GM06990 (cell line): ENCODE data around the gene GANC.
"Not testable (repeated sequence)": the region's sequence is repeated elsewhere in the genome, so short reads cannot be mapped to it uniquely, and the experiment has no call there.

Experiments
- DNase-seq: peaks from one replicate; pipeline ENCODE4 v3.0.0-alpha.2; 2011; ENCODE audit not compliant: insufficient read length; ENCODE audit errors: extremely low read depth
- H3K27me3 ChIP-seq: replicated peaks from 2 replicates; pipeline ENCODE4 v1.6.0; 2011; ENCODE audit warnings: low read length; ENCODE audit not compliant: control insufficient read depth, insufficient read depth
- H3K36me3 ChIP-seq: 2 replicates; pipeline ENCODE4 v1.5.1; 2011; ENCODE audit warnings: low read length; ENCODE audit not compliant: control insufficient read depth, insufficient read depth
- H3K4me3 ChIP-seq: replicated peaks from 2 replicates; pipeline ENCODE4 v1.5.1; 2011; ENCODE audit warnings: low read depth, mild to moderate bottlenecking, control low read depth, low read length
- TF ChIP-seq, protein P1 (sequence below): IDR thresholded peaks from 2 replicates; pipeline ENCODE4 v1.5.1; 2011; ENCODE audit warnings: low read length, control low read depth, mild to moderate bottlenecking, inconsistent platforms; ENCODE audit not compliant: insufficient read depth, poor library complexity, severe bottlenecking

The GANC gene

DNA sequence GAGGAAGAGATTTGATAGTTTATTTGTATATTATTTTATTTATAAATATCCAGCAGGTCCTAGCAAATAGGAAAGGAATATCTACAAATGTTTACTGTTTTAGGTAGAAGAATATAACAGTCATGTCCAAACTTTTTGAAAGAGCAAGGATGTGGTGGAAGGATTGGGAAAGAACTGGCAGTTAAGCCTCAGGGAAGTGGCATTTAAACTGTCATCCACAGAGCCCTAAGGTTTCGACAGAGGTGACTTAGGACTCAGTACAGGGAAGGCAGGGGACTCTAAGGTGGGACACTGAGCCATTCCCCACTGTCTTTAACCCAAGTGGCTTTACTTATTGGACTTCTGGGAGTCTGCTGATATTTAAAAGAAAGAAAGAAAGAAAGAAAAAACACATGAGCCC lies 12.0 kb downstream of the GANC start:
- Histone ChIP-seq H3K27me3 (no peaks in the 10 kb centered on the region), H3K4me3 (no peak overlapping the region), H3K36me3 (peaks cover 6% of the 10 kb centered on the region)
- TF ChIP-seq, protein P1, sequence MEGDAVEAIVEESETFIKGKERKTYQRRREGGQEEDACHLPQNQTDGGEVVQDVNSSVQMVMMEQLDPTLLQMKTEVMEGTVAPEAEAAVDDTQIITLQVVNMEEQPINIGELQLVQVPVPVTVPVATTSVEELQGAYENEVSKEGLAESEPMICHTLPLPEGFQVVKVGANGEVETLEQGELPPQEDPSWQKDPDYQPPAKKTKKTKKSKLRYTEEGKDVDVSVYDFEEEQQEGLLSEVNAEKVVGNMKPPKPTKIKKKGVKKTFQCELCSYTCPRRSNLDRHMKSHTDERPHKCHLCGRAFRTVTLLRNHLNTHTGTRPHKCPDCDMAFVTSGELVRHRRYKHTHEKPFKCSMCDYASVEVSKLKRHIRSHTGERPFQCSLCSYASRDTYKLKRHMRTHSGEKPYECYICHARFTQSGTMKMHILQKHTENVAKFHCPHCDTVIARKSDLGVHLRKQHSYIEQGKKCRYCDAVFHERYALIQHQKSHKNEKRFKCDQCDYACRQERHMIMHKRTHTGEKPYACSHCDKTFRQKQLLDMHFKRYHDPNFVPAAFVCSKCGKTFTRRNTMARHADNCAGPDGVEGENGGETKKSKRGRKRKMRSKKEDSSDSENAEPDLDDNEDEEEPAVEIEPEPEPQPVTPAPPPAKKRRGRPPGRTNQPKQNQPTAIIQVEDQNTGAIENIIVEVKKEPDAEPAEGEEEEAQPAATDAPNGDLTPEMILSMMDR = no peak
- DNase-seq = no peak

DNA sequence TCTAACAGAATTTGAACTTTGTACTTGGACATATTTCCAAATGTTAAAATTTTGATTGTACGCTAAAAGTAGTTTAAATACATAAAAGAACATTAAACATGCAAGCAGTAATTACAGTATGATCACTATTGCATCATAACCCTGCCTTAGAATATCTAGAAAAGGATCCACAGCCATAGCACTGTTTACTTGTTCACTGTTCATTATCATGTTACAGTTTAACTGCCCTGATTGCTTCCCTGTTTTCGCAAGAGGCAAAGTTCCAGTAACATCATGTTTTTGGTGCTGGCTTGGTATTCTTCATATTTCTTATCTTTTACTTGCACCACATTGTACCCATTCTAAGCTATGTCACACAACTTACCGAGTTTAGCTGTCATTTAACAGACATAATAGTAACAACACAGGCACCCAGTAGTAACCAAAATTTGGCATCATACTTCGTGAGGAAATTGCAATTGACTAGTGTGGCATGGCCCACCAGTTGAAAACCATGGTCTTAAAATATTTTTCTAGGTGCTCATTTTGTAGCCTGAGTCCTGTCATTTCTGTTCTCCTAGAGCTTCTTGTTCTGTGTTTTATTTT lies 13.5 kb downstream of the GANC start:
- no peak for DNase-seq
- TF ChIP-seq, protein P1 = no peak
- Histone ChIP-seq H3K4me3 (no peak overlapping the region), H3K27me3 (no peaks in the 10 kb centered on the region), H3K36me3 (no peaks in the 10 kb centered on the region; the same call in 1 of the 2 replicates)

DNA sequence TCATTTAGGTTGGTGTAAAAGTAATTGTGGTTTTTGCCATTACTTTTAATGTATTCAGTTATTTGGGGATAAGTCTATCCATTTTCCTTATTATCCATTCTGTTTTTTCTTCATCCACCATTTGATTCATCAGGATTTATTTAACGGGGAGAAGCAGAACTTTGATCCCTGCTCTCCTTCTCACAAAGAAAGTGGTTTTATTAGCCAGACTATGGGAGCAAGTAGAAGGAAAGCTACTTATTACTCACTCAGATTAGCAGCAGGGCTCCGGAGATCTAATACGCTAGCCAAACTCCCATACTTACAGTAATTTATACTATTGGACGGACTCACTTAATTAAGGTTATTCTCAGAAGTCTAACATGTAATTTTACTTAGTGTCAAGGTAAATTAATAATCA lies 14.9 kb downstream of the GANC start:
- no peak for DNase-seq
- Histone ChIP-seq H3K27me3 (no peaks in the 10 kb centered on the region), H3K4me3 (no peak overlapping the region), H3K36me3 (no peaks in the 10 kb centered on the region; the same call in 1 of the 2 replicates)
- TF ChIP-seq, protein P1 = no peak

DNA sequence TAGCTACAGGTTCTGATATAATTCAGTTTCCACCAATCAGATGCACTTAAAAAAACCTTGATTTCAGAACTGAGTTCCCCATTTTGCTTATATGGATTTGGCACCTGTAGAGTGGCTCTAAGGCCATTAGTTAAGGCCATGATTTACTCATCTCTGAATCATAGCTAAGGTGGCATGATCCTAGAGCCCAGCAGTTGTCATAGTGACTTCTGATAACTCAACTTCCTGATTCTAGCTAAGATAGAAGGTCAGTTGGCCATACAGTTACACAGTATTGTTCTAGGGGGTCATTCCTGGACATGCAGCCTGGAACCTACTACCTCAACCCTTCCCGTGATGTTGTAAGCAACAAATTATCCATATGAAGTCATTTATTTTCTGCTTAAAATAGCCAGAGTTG lies 16.2 kb downstream of the GANC start:
- Histone ChIP-seq H3K4me3 (no peak overlapping the region), H3K27me3 (no peaks in the 10 kb centered on the region), H3K36me3 (no peaks in the 10 kb centered on the region; the same call in 1 of the 2 replicates)
- TF ChIP-seq, protein P1 = no peak
- DNase-seq = no peak

DNA sequence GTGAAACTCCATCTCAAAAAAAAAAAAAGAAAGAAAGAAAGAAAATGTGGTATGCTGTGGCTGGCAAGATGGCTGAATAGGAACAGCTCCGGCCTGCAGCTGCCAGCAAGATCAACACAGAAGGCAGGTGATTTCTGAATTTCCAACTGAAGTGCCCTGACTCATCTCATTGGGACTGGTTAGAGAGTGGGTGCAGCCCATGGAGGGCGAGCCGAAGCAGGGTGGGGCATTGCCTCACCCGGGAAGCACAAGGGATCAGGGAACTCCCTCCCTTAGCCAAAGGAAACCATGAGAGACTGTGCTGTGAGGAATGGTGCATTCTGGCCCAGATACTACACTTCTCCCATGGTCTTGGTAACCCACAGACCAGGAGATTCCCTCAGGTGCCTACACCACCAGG lies 28.0 kb downstream of the GANC start:
- not testable (repeated sequence) for H3K4me3 ChIP-seq, DNase-seq, H3K27me3 ChIP-seq, H3K36me3 ChIP-seq

DNA sequence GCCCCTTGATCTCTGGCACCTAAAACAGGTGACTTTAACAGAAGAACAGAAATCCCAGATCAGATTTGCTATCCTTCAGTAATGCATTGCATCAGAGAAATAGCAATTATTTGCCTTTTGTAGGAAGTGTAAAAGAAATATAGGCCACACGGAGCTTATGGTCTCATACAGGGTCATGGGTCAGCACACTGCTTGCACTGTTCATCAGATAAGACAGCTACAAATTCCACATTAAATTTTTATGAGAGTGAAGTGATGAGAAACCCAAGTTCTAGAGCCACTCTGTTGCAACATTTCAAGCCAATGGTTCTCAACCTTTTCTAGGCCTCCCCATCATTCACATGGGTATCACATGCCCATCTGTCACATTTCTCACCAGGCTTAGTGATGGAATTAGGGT lies 33.7 kb downstream of the GANC start:
- no peak overlapping the region for H3K4me3 ChIP-seq
- no peak for DNase-seq
- H3K36me3 ChIP-seq = peaks cover 5% of the 10 kb centered on the region
- H3K27me3 ChIP-seq = no peaks in the 10 kb centered on the region
- TF ChIP-seq, protein P1 = no peak
